Retinal pigment epithelial cell (primary cell): Measurements from ENCODE around the gene BCL7A.
"Not testable (repeated sequence)": the region's sequence is repeated elsewhere in the genome, so short reads cannot be mapped to it uniquely, and the experiment has no call there.

Experiments used
- DNase-seq: peaks from one replicate; pipeline ENCODE4 v3.0.0-alpha.2; 2010; ENCODE audit warnings: low read depth
- H3K4me3 ChIP-seq: 2 replicates; pipeline ENCODE4 v1.5.1; 2011; ENCODE audit warnings: mild to moderate bottlenecking, low read length, control low read depth, moderate library complexity
- CTCF ChIP-seq: conservative IDR thresholded peaks from 2 replicates; pipeline ENCODE4 v1.5.1; 2011; ENCODE audit warnings: low read depth, low read length, control low read depth, inconsistent platforms

Gene BCL7A

DNA sequence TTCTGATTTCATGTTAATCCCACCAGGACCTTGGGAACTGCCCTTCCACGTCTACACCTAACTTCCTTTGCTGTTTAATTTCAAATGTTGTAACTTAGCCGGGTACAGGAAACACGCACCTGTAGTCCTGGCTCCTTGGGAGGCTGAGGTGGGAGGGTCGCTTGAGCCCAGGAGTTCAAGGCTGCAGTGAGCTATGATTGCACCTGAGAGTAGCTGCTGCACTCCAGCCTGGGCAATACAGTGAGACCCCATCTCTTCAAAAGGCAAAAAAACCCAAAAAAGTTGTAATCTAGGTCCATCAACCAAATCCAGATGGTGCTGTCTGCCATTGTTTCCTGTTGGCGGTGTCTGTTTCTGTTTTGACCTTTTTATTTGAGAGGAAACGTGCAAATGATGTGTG, 14.5 kb downstream of the BCL7A start:
- H3K4me3 ChIP-seq = no peak overlapping the region
- DNase-seq = no peak
- no peak for TF ChIP-seq CTCF

DNA sequence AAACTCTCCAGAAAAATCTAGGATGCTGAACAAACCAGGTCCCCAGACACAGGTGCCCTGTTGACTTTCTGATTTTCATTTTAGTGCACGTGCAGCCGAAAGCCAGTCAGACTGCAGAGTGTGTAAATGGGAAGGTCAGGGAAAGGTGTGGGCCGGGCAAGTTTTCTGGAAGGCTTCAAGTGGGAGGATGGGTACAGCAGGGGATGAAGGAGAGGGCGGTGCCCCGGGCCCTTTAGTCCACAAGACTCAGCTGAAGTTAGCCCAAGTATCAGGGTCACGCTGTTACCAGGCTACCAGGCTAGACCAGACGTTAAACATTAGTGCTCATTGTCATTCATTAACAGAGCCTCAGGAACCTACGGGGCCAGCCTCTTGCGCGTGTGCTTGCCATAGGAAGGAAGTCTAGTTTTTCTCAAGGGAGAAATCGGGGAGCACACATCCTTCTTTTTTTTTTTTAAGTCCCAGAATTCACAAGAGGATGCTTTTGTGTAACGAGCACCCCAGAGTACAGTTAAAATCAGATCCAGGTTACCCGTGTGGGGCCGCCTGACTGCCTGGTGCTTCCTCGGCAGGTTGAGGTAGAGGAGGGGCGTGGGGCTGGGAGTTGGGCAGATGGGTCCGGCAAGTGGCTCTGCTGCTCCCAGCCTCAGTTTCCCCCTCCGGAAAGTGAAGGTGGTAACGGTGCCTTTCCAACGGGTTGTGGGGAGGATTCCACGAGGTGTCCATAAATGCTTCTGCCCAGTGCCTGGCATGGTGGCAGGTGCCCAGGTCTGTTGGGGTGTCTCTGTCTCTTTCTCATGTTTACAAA, 19.1 kb downstream of the BCL7A start:
- TF ChIP-seq CTCF = no peak
- DNase-seq = no peak
- H3K4me3 ChIP-seq = no peak overlapping the region

GRCh38 chr12:122041458-122041857, 19.8 kb downstream of the BCL7A start:
- not testable (repeated sequence) for H3K4me3 ChIP-seq, DNase-seq

GRCh38 chr12:122042910-122043309, 21.2 kb downstream of the BCL7A start:
- TF ChIP-seq CTCF = no peak
- no peak overlapping the region for H3K4me3 ChIP-seq
- no peak for DNase-seq

GRCh38 chr12:122043476-122043875, 21.8 kb downstream of the BCL7A start:
- H3K4me3 ChIP-seq = no peak overlapping the region
- no peak for TF ChIP-seq CTCF
- DNase-seq = no peak

- H3K4me3 ChIP-seq = no peak overlapping the region
- DNase-seq = no peak
- no peak for TF ChIP-seq CTCF
Observed at GRCh38 chr12:122045262-122045661, 23.6 kb downstream of the BCL7A start.

DNA sequence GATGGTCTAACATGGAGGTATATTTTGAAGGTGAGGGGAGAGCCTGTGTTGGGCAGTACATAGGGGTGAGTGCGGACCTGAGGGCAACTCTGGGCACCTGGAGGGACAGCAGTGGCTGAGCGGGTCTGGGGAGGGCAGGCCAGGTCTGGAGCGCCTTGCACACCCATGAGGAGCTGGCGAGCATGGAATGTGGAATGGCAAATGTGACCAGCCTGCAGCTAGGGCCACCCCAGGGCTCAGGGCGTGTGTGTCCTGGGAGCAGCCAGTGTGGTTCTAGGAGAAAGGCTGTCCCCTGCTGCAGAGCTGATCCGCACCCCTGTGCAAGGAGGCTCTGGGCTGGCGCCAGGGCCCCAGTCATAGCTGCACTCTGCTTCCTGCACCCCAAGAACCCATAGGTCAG, 24.5 kb downstream of the BCL7A start:
- H3K4me3 ChIP-seq = no peak overlapping the region
- DNase-seq = no peak
- no peak for TF ChIP-seq CTCF
